Endothelial cell of umbilical vein (primary cell): ENCODE data around the gene NOP16. TPM values are rescaled to one million over a fixed set of nuclear protein-coding genes. Genes with fewer than 3 reads are reported as not detected.

ENCODE experiments used
- BruUV-seq: library from RNA; stranded (reverse); fragments of 400-500 nt; replicated peaks from 2 replicates; lab custom pipeline; 2021; lab: Mats Ljungman, UMichigan
- CTCF ChIA-PET: fragments of 300-600, 350-600 bp; sonication (Branson Sonifier 250); formaldehyde crosslinking; loops from one replicate; lab custom pipeline; 2021; ENCODE audit warnings: antibody characterized with exemption, inconsistent platforms; lab: Charles Lee
- POLR2A ChIA-PET: fragments of 300-600, 350-600 bp; sonication (Branson Sonifier 250); formaldehyde crosslinking; loops from one replicate; lab custom pipeline; 2021; ENCODE audit warnings: antibody characterized with exemption, inconsistent platforms; lab: Charles Lee
- DNase-seq: peaks from one replicate; pipeline ENCODE4 v3.0.0-alpha.2; 2011; ENCODE audit warnings: low read depth, low spot score
- FAIRE-seq: peaks from 2 replicates; lab custom pipeline; 2011; peaks lifted over from hg19 to GRCh38; lab: Jason Lieb, UNC
- H2AFZ ChIP-seq: 2 replicates; pipeline ENCODE4 v1.6.0; 2012; ENCODE audit warnings: low read depth, low read length, control low read depth, inconsistent platforms
- H3K27ac ChIP-seq: 2 replicates; pipeline ENCODE4 v1.5.1; 2011; ENCODE audit warnings: low read depth, mild to moderate bottlenecking, control low read depth, low read length, moderate library complexity; ENCODE audit not compliant: insufficient read depth
- H3K27me3 ChIP-seq, 2 experiments: 2 replicates each; pipeline versions ENCODE4 v1.6.0 to v1.6.1; 2011; ENCODE audit warnings: low read length in 2 of 2, mixed read lengths in 1 of 2; ENCODE audit not compliant: control insufficient read depth in 2 of 2, insufficient read depth in 2 of 2
- H3K36me3 ChIP-seq, 2 experiments: 2 replicates in 1 of 2; 3 replicates in 1 of 2; pipeline ENCODE4 v1.5.1; 2011; ENCODE audit warnings: low read length in 2 of 2, mild to moderate bottlenecking in 1 of 2, moderate library complexity in 1 of 2; ENCODE audit not compliant: control insufficient read depth in 2 of 2, insufficient read depth in 2 of 2; ENCODE audit errors: extremely low read depth in 1 of 2
- H3K4me1 ChIP-seq: 3 replicates; pipeline ENCODE4 v1.5.1; 2011; ENCODE audit warnings: mild to moderate bottlenecking, low read length; ENCODE audit not compliant: control insufficient read depth, insufficient read depth; ENCODE audit errors: extremely low read depth
- H3K4me2 ChIP-seq: 2 replicates; pipeline ENCODE4 v1.6.1; 2011; ENCODE audit warnings: low read length, control low read depth, mixed read lengths; ENCODE audit not compliant: insufficient read depth
- H3K4me3 ChIP-seq, 3 experiments: fragments of 200-600 bp in 1 of 3; sonication (generic), shearing (Covaris generic) in 1 of 3; replicated peaks in 1 of 3; 2 replicates each; pipeline ENCODE4 v1.5.1; 2011 to 2016; ENCODE audit warnings: control low read depth in 3 of 3, low read length in 3 of 3, mild to moderate bottlenecking in 2 of 3, inconsistent platforms in 1 of 3, low read depth in 1 of 3, moderate library complexity in 1 of 3; ENCODE audit not compliant: insufficient read depth in 1 of 3
- H3K79me2 ChIP-seq: 2 replicates; pipeline ENCODE4 v1.6.0; 2012; ENCODE audit warnings: low read length, inconsistent platforms; ENCODE audit not compliant: control insufficient read depth, insufficient read depth
- H3K9ac ChIP-seq: replicated peaks from 2 replicates; pipeline ENCODE3; 2011; ENCODE audit warnings: low read length, control low read depth; ENCODE audit not compliant: insufficient read depth; ENCODE audit errors: extremely low read depth
- H3K9me1 ChIP-seq: replicated peaks from 3 replicates; pipeline ENCODE4 v1.6.0; 2011; ENCODE audit warnings: mild to moderate bottlenecking, low read length; ENCODE audit not compliant: control insufficient read depth, insufficient read depth; ENCODE audit errors: extremely low read depth
- H3K9me3 ChIP-seq: replicated peaks from 2 replicates; pipeline ENCODE4 v1.5.1; 2012; ENCODE audit warnings: low read length, inconsistent platforms; ENCODE audit not compliant: control insufficient read depth, insufficient read depth
- H4K20me1 ChIP-seq: replicated peaks from 2 replicates; pipeline ENCODE3; 2011; ENCODE audit warnings: mild to moderate bottlenecking, low read length; ENCODE audit not compliant: control insufficient read depth, insufficient read depth; ENCODE audit errors: extremely low read depth
- FOS ChIP-seq: IDR thresholded peaks from 2 replicates; pipeline ENCODE4 v1.6.1; 2011; ENCODE audit warnings: mild to moderate bottlenecking, low read length, moderate library complexity, borderline replicate concordance; ENCODE audit not compliant: insufficient read depth
- JUN ChIP-seq: IDR thresholded peaks from 2 replicates; pipeline ENCODE4 v1.6.1; 2011; ENCODE audit warnings: borderline replicate concordance, low read depth; ENCODE audit not compliant: insufficient read length, insufficient read depth
- MYC ChIP-seq: IDR thresholded peaks from one replicate; pipeline ENCODE4 v1.6.1; 2011; ENCODE audit warnings: mild to moderate bottlenecking, low read depth, low read length
- POLR2A ChIP-seq: IDR thresholded peaks from 2 replicates; pipeline ENCODE4 v1.6.1; 2012; ENCODE audit warnings: low read depth, mild to moderate bottlenecking, control low read depth, low read length
- POLR2AphosphoS5 ChIP-seq: IDR thresholded peaks from 2 replicates; pipeline ENCODE4 v1.6.1; 2012; ENCODE audit warnings: low read depth, mild to moderate bottlenecking, control low read depth, low read length, moderate library complexity; ENCODE audit not compliant: insufficient read depth
- dilution Hi-C: fragments of 300-500 bp; cut with MboI; formaldehyde crosslinking; loops from one replicate; pipeline ENCODE4 v1.15.0; 2019; ENCODE audit warnings: low sequenced_read_pairs; ENCODE audit not compliant: extremely low pct_ligation_motif_present
- intact Hi-C: fragments of 100-400 bp; cut with micrococcal nuclease; formaldehyde crosslinking; loops from one replicate; pipeline ENCODE4 v1.10.0; 2022
- polyA plus RNA-seq, 4 experiments: library from polyadenylated mRNA; depleted of rRNA in 3 of 4; stranded (reverse) in 3 of 4; unstranded in 1 of 4; fragments of >200 nt; gene quantifications; 2 replicates each; pipeline versions ENCODE4 v1.2.1 to v1.2.3, GENCODE V29; 2011 to 2012; ENCODE audit warnings: missing spikeins in 1 of 4
- total RNA-seq: library from RNA; stranded (reverse); gene quantifications from 2 replicates; pipeline ENCODE4 v1.2.3, GENCODE V29; 2021

The NOP16 gene
- total and polyA plus RNA-seq, 2 donors (not counting 3 experiments of a cell fraction or from before 2014, with no cell fraction given), result 41.1 to 47.4 TPM

DNA sequence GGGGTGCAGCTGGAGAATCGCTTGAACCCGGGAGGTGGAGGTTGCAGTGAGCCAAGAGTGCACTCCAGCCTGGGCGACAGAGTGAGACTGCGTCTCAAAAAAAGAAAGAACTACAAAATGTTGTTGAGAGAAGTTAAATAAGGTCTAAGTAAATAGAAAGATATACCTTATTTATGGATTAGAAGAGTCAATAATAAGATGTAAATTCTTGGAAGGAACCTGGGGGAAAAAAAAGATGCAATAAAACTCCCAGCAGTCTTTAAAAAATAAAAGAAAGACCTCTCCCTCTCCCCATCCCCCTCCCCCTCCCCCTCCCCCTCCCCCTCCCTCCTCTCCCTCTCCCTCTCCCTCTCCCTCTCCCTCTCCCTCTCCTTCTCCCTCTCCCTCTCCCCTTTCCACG lies 44.3 kb upstream of the NOP16 start:
- no peaks in the 10 kb centered on the region for H3K36me3 ChIP-seq
- dilution Hi-C loops (no loop called here), intact Hi-C loops (no loop called here)
- no peaks in the 10 kb centered on the region for H3K9me1 ChIP-seq
- DNase-seq (no peak), FAIRE-seq (no peak)
- no peaks in the 10 kb centered on the region for H3K9me3 ChIP-seq
- ChIA-PET POLR2A (no interaction called here), CTCF (no interaction called here)
- H3K4me2 ChIP-seq, result no peak overlapping the region
- H4K20me1 ChIP-seq, result no peaks in the 10 kb centered on the region
- no peak overlapping the region for H3K4me3 ChIP-seq
- no TSS peak for BruUV-seq
- TF ChIP-seq POLR2A (no peak), MYC (no peak), FOS (no peak), JUN (no peak)
- H3K27ac ChIP-seq, result no peak overlapping the region
- no peaks in the 10 kb centered on the region for H3K79me2 ChIP-seq
- H3K27me3 ChIP-seq, result no peaks in the 10 kb centered on the region
- H3K9ac ChIP-seq, result no peak overlapping the region
- peaks cover 12% of the 10 kb centered on the region for H3K4me1 ChIP-seq
- H2AFZ ChIP-seq, result no peak overlapping the region

DNA sequence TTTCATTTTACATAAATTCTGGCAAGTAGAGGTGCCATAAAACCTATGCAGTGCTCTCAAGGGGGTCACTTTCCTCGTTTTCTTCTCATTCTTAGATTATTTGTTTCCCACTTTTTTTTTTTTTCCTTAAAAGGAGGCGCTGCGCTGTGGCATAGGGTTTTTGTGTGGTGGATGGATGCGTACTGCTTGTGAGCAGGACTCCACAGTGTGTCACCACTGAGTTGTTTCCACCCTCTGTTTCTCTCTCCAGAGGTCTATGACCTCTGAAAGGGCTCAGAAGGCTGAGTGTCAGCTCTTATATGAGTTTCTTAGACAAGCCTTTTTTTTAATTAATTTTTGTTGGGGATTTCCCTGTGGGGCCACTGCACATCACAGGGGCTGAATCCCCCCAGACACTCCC lies 41.6 kb upstream of the NOP16 start:
- peaks cover 11% of the 10 kb centered on the region for H3K4me1 ChIP-seq
- TF ChIP-seq POLR2A, result no peak
- no peak for TF ChIP-seq FOS
- no peak for TF ChIP-seq JUN
- no peak for TF ChIP-seq POLR2AphosphoS5
- no TSS peak for BruUV-seq
- FAIRE-seq, result no peak
- dilution Hi-C loops (no loop called here), intact Hi-C loops (no loop called here)
- no peaks in the 10 kb centered on the region for H3K9me1 ChIP-seq
- H3K36me3 ChIP-seq, result no peaks in the 10 kb centered on the region
- no peak overlapping the region for H3K9ac ChIP-seq
- no peaks in the 10 kb centered on the region for H3K79me2 ChIP-seq
- ChIA-PET POLR2A (interaction anchor here (1.0 kb wide), 1 partner anchor 18 kb away, joined by 3 read pairs; no protein-coding TSS in a partner anchor), CTCF (interaction anchor here (1.0 to 2.2 kb wide), 2 partner anchors 12 to 18 kb away, joined by 3 to 11 read pairs; partner anchors contain the start of gene FAF2)
- H3K27ac ChIP-seq, result no peak overlapping the region
- H3K9me3 ChIP-seq, result no peaks in the 10 kb centered on the region
- H3K4me3 ChIP-seq, result no peak overlapping the region
- H4K20me1 ChIP-seq, result no peaks in the 10 kb centered on the region
- no peak for DNase-seq
- H3K27me3 ChIP-seq, result no peaks in the 10 kb centered on the region
- H3K4me2 ChIP-seq, result no peak overlapping the region
- H2AFZ ChIP-seq, result no peak overlapping the region
